BLaER1 (cell line): ENCODE measurements around the gene CCDC14.

ENCODE experiments used
- H3K27ac ChIP-seq: shearing (Covaris generic); formaldehyde crosslinking; 2 replicates; pipeline ENCODE4 v1.8.1; 2022
- H3K27me3 ChIP-seq: shearing (Covaris generic); formaldehyde crosslinking; 2 replicates; pipeline ENCODE4 v1.8.1; 2022
- H3K36me3 ChIP-seq: shearing (Covaris generic); formaldehyde crosslinking; 2 replicates; pipeline ENCODE4 v1.8.1; 2022
- H3K4me1 ChIP-seq: shearing (Covaris generic); formaldehyde crosslinking; 2 replicates; pipeline ENCODE4 v1.8.1; 2022
- H3K4me2 ChIP-seq: shearing (Covaris generic); formaldehyde crosslinking; 2 replicates; pipeline ENCODE4 v1.8.1; 2022
- H3K4me3 ChIP-seq: shearing (Covaris generic); formaldehyde crosslinking; 2 replicates; pipeline ENCODE4 v1.8.1; 2022
- H3K9ac ChIP-seq: shearing (Covaris generic); formaldehyde crosslinking; 2 replicates; pipeline ENCODE4 v1.8.1; 2022
- H3K9me3 ChIP-seq: shearing (Covaris generic); formaldehyde crosslinking; 2 replicates; pipeline ENCODE4 v1.8.1; 2022
- H4K20me1 ChIP-seq: shearing (Covaris generic); formaldehyde crosslinking; 2 replicates; pipeline ENCODE4 v1.8.1; 2022
- Cebpa-rat ChIP-seq: shearing (Covaris generic); IDR thresholded peaks from 2 replicates; pipeline ENCODE4 v1.8.1; 2022

CCDC14 gene

DNA sequence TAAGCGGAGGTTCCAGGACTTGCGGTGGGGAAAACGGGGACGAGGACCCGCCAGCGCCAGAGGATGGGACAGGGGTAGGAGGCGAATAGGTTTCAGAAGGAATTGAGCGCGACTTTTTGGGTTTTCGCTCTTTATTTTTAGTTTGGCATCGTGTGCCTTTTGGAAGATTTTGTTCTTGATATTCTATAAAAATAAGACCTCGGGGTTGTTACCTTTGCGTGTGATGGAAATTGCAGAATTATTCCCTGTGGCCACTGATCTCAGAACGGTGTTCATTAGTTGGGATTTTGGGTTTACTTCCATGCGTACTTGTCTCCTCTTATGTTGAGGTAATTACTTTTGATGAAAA is 453 bp upstream of the CCDC14 start:
- Histone ChIP-seq H3K4me3 (peak overlapping the region; percentile 81), H3K9me3 (no peaks in the 10 kb centered on the region), H3K4me1 (peaks cover 18% of the 10 kb centered on the region), H3K4me2 (peak overlapping the region; percentile 68), H3K36me3 (peaks cover 3% of the 10 kb centered on the region; the same call in 1 of the 2 replicates), H3K27ac (peak overlapping the region; percentile 87; the same call in 1 of the 2 replicates), H3K9ac (peak overlapping the region; percentile 90; the same call in 1 of the 2 replicates), H4K20me1 (no peaks in the 10 kb centered on the region), H3K27me3 (no peaks in the 10 kb centered on the region)
- TF ChIP-seq Cebpa-rat = no peak

DNA sequence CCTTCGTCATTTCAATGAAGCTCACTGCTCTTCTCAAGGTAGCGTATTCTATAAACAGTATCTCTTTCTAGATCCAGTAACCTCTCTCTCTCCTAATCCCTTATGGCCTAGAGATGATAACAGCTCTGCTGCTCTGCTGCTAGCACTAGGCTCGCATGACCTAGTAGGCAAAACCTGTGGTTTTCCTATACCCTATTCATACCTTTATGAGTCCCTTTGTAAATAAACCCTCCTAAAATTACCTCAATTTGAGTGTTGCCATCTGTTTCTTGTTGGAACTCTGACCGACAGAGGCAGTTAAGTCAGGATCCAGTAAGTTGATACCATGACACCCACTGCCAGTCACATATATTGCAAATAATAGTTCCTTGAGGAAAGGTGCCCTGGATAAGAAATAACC is 7.3 kb downstream of the CCDC14 start:
- H3K36me3 ChIP-seq = peaks cover 60% of the 10 kb centered on the region
- TF ChIP-seq Cebpa-rat = no peak
- H3K4me2 ChIP-seq = no peak overlapping the region
- H3K27me3 ChIP-seq = no peaks in the 10 kb centered on the region
- peaks cover 10% of the 10 kb centered on the region; the same call in 1 of the 2 replicates for H3K4me1 ChIP-seq
- no peaks in the 10 kb centered on the region for H4K20me1 ChIP-seq
- H3K4me3 ChIP-seq = no peak overlapping the region
- H3K27ac ChIP-seq = no peak overlapping the region
- H3K9me3 ChIP-seq = no peaks in the 10 kb centered on the region
- H3K9ac ChIP-seq = no peak overlapping the region

DNA sequence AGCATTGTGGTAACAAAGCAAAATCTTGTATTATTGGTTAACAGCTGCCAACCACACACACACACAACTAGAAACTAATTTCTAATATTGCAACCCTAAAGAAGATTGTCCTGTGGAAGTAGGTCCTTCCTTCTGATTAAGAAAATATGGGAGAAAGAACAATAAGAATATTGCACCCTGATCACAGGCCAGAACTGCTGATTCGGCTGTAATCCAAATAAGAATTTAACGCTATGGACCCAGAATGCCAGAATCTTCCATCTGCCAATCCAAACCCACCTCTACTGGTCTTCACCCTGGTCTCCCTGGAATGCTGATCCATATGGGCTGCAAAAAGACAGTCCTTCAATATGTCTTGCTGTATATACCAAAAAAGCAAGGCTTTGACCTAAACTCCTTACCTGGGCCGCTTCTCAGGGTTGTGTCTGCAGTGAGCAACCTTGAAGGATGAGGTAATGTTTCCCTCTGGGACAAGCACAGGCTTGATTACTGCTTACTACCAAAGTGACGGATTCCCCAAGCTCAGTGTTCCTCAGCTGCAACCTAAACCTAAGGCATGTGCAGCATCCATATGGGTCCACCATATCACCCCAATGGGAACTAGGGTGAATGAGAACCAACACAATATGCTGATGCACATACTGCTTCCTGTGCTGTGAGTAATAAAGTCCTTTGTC is 8.0 kb downstream of the CCDC14 start:
- Histone ChIP-seq H3K9me3 (no peaks in the 10 kb centered on the region), H3K4me1 (peaks cover 8% of the 10 kb centered on the region; the same call in 1 of the 2 replicates), H4K20me1 (no peaks in the 10 kb centered on the region), H3K27me3 (no peaks in the 10 kb centered on the region), H3K4me3 (no peak overlapping the region), H3K9ac (no peak overlapping the region), H3K36me3 (peaks cover 68% of the 10 kb centered on the region), H3K27ac (no peak overlapping the region), H3K4me2 (no peak overlapping the region)
- TF ChIP-seq Cebpa-rat = no peak

DNA sequence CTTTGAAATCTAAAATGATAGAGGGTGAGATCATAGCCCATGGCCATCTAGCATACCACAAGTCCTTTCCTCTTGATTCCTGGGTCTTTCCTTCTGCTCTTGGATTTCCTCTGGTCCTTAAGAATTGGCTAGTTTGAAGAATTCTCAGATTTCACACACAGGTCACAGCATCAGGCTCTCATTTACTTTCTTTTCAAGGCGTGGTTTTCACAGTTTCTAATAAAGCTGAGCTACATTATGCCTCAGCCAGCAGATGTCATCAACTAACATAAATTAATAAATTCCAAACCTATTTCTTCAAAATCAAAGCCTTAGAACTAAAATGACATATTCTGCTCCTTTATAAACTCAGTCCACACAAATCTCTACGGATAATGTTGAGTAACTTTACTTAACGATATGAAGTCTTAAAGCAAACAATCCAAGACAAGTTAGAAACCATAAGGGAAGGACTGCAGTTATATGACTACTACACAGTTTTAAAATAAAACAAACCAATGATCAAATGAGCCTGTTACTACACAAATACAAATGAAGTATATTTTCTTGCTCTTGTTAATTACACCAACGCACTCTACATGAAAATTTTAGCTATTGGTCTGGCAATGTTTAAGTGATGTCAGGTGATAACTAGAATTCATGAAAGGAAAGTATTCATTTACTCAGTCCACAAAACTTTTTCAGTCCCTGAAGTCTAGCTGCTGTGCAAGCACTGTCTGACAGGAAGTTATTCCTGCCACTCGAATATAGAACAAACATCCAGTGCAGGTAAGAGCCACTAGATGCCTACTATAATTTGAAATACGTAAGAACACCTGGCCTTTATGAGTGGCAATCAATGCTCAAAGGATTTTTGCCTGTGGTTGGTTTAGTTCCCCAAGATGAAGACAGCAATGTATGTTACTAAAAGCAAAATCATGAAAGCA is 9.2 kb downstream of the CCDC14 start:
- Histone ChIP-seq H3K27me3 (no peaks in the 10 kb centered on the region), H4K20me1 (no peaks in the 10 kb centered on the region), H3K4me3 (no peak overlapping the region), H3K4me2 (no peak overlapping the region), H3K9ac (no peak overlapping the region), H3K4me1 (peaks cover 5% of the 10 kb centered on the region; the same call in 1 of the 2 replicates), H3K9me3 (no peaks in the 10 kb centered on the region), H3K36me3 (peaks cover 73% of the 10 kb centered on the region), H3K27ac (no peak overlapping the region)
- no peak for TF ChIP-seq Cebpa-rat

DNA sequence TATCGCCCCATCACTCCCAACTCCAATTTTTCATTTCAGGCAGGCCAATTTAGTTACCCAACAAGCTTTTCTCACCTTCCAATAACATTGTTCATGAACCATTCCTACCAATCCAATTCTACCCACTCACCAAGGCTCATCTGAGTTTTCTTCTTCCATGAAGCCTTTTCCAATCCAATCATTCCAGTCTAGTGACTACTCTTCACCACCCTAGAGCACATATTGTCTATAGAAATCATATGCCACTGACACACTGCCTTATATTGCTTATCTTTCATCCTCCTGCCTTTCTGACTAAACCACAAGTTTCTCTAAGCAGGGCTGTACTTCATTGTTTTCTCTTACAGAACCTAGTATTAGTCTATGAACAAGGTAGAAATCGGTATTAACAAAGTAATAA is 11.4 kb downstream of the CCDC14 start:
- Histone ChIP-seq H3K4me1 (peaks cover 5% of the 10 kb centered on the region; the same call in 1 of the 2 replicates), H3K27ac (no peak overlapping the region), H3K4me3 (no peak overlapping the region), H3K9me3 (no peaks in the 10 kb centered on the region), H3K36me3 (peaks cover 75% of the 10 kb centered on the region), H3K4me2 (no peak overlapping the region), H4K20me1 (no peaks in the 10 kb centered on the region), H3K9ac (no peak overlapping the region), H3K27me3 (no peaks in the 10 kb centered on the region)
- no peak for TF ChIP-seq Cebpa-rat

DNA sequence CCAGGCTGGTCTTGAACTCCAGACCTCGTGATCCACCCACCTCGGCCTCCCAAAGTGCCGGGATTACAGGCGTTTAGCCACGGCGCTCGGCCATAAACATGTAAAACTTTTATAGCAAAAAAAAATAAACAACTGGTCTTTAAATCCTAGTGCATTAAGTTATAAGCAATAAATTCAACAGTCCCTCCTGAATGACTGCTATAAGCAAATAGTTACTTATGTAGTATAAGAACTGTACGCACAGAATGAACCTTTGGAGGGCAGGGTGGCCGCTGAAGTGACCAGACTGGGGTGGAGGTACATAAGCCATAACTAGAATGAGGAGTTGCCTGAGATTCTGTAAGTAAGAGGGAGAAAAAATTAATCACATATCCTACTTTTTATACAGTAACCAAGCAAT is 12.6 kb downstream of the CCDC14 start:
- no peak overlapping the region for H3K27ac ChIP-seq
- H3K9ac ChIP-seq = no peak overlapping the region
- no peak for TF ChIP-seq Cebpa-rat
- H3K4me2 ChIP-seq = no peak overlapping the region
- no peaks in the 10 kb centered on the region for H3K9me3 ChIP-seq
- no peaks in the 10 kb centered on the region for H3K27me3 ChIP-seq
- peaks cover 79% of the 10 kb centered on the region for H3K36me3 ChIP-seq
- no peaks in the 10 kb centered on the region for H4K20me1 ChIP-seq
- H3K4me1 ChIP-seq = no peaks in the 10 kb centered on the region
- no peak overlapping the region for H3K4me3 ChIP-seq

DNA sequence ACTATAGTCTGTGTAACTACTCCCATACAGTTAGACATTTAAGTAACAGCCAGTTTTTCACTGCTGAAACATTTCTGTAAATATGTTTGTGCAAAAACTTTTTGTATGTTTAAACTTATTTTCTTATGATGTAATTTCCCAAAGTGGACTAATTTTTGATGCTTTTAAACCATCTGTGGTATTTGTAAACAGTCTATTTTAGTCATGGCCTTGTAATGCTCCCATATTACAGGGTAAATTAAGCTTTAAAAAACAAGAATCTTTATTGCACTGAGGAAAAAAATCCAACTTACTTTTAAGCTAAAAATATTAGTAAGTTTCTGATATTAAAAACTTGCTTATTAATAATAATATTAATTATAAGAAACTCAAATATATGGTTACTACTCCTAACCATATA is 13.5 kb downstream of the CCDC14 start:
- H3K27me3 ChIP-seq = no peaks in the 10 kb centered on the region
- no peak for TF ChIP-seq Cebpa-rat
- no peaks in the 10 kb centered on the region for H3K9me3 ChIP-seq
- no peak overlapping the region for H3K9ac ChIP-seq
- no peaks in the 10 kb centered on the region for H3K4me1 ChIP-seq
- no peak overlapping the region for H3K27ac ChIP-seq
- H3K4me3 ChIP-seq = no peak overlapping the region
- no peaks in the 10 kb centered on the region for H4K20me1 ChIP-seq
- peaks cover 78% of the 10 kb centered on the region for H3K36me3 ChIP-seq
- no peak overlapping the region for H3K4me2 ChIP-seq

DNA sequence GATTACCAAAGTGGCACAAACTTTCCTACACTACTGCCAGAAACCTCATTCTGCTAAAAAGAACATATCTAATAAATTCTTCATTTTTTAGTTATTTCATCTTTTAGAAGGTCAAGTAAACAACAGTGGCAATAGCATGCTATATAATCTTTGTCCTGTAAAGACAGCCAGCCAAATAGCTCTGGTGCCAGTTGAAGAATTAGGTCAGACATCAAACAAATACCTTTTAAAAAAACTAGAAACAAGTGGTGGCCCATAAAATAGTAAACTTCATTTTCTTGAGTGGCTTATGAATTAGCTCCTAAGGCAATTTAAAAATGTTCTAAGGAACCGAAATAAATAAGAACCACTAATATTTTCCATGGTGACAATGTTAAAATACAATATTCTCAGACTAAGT is 19.5 kb downstream of the CCDC14 start:
- H3K27me3 ChIP-seq = no peaks in the 10 kb centered on the region
- no peak for TF ChIP-seq Cebpa-rat
- H3K9me3 ChIP-seq = no peaks in the 10 kb centered on the region
- no peak overlapping the region for H3K9ac ChIP-seq
- no peaks in the 10 kb centered on the region for H4K20me1 ChIP-seq
- no peak overlapping the region for H3K27ac ChIP-seq
- H3K4me2 ChIP-seq = no peak overlapping the region
- peaks cover 54% of the 10 kb centered on the region for H3K36me3 ChIP-seq
- no peaks in the 10 kb centered on the region for H3K4me1 ChIP-seq
- H3K4me3 ChIP-seq = no peak overlapping the region

DNA sequence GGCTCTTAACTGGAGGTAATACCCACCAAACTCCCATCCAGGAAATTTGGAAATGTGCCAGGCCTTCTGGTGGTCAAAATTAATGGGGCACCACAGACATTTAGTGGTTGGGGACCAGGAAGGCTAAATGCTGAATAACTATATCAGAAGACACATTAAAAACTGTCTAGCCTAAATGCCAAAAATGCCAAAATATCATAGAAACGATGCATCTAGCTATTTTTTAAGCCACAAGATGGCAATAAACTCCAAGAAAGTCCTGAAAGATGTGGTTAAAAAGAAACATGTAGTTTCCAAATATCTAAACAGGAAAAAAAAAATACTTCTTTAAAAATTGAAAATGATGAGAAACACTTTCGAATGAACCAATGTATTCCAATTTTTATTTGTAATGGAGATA is 19.9 kb downstream of the CCDC14 start:
- Histone ChIP-seq H3K4me1 (no peaks in the 10 kb centered on the region), H3K36me3 (peaks cover 50% of the 10 kb centered on the region), H3K9ac (no peak overlapping the region), H3K27ac (no peak overlapping the region), H4K20me1 (no peaks in the 10 kb centered on the region), H3K9me3 (no peaks in the 10 kb centered on the region), H3K27me3 (no peaks in the 10 kb centered on the region), H3K4me3 (no peak overlapping the region), H3K4me2 (no peak overlapping the region)
- TF ChIP-seq Cebpa-rat = no peak

DNA sequence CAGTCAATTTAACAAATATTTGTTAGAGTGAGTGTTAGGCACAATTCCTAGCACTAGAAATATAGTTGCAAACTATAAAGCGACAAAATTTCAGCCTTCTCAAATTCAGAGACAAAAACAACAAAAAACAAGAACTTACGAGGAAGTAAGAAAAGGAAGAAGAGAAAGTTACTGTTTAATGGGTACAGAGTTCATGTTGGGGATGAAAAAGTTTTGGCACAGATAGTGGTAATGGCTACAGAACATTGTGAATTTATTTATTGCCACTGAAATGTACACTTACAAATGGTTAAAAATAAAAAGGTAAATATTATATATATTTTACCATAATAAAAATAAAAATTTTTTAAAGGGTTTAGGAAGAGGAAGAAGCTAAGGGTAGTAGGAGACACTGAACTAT is 21.3 kb downstream of the CCDC14 start:
- peaks cover 46% of the 10 kb centered on the region for H3K36me3 ChIP-seq
- no peaks in the 10 kb centered on the region for H4K20me1 ChIP-seq
- H3K9ac ChIP-seq = no peak overlapping the region
- H3K4me3 ChIP-seq = no peak overlapping the region
- H3K4me1 ChIP-seq = no peaks in the 10 kb centered on the region
- H3K27me3 ChIP-seq = no peaks in the 10 kb centered on the region
- no peak overlapping the region for H3K4me2 ChIP-seq
- H3K27ac ChIP-seq = no peak overlapping the region
- TF ChIP-seq Cebpa-rat = no peak
- H3K9me3 ChIP-seq = no peaks in the 10 kb centered on the region
